ENCODE data around the gene CNGA4.

- TF ChIP-seq EP300 (conservative IDR thresholded peaks at IDR 0.05; ENCODE audit: poor library complexity, severe bottlenecking) (no peak), CTCF (IDR thresholded peaks at IDR 0.05; ENCODE audit: poor library complexity, severe bottlenecking) (no peak), RAD21 (conservative IDR thresholded peaks at IDR 0.05) (no peak), POLR2AphosphoS5 (IDR thresholded peaks at IDR 0.05) (no peak), REST (IDR thresholded peaks at IDR 0.05; ENCODE audit: borderline replicate concordance) (no peak)
These were observed 21.4 kb downstream of the CNGA4 start for GRCh38 chr11:6260207-6260726.
